Uterus (tissue), 2 donors: ENCODE data around the gene SPAG8.

Experiments used
- CTCF ChIP-seq, 4 experiments: fragments of 200-600 bp in 2 of 4; fragments of 450-650 bp in 2 of 4; sonication (generic) in 2 of 4; IDR thresholded peaks; one replicate each; pipeline ENCODE4 v1.5.1; 2016 to 2019; ENCODE audit warnings: antibody characterized with exemption in 4 of 4, mild to moderate bottlenecking in 2 of 4, moderate library complexity in 1 of 4
- POLR2A ChIP-seq, 2 donors: fragments of 450-650 bp; IDR thresholded peaks; one replicate each; pipeline ENCODE4 v1.6.1; 2016; ENCODE audit warnings: antibody characterized with exemption in 2 of 2, mild to moderate bottlenecking in 1 of 2, moderate library complexity in 1 of 2

DNA sequence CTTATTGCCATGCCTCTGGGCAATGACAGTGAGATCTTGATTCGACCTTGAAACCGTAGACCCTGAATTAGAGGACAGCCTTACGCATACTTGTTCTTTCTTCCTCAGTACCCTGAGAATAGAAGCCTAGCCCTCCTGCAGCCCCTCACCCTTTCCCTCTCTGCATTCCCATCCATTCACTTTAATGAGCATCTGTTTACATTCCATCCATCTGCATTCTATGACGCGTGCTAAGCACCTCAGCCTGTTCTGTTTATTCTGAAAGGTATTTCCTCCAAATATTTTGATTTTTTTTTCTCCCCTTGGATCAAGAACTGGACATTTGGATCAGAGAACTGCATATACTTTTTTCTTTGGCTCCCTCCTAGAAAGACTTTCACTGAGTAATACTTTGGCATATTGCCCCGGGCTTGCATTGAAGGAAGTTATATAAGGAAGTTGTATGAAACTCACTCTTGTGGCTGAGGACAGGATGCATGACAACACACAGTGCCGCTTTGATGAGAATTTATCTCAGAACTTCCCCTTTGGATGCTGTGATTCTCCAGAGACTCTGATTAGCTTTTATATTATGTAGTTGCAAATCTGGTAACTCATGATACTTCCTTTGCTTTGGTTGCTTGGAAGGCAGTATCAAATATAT is 32.7 kb upstream of the SPAG8 start:
- TF ChIP-seq CTCF (IDR thresholded peaks at IDR 0.05) (no peak), POLR2A (IDR thresholded peaks at IDR 0.05) (no peak)
